ENCODE measurements around the gene THADA. TPM values are rescaled to one million over a fixed set of nuclear protein-coding genes. Genes with fewer than 3 reads are reported as not detected.

THADA gene
- total RNA-seq, 1 experiment from 2014 or later = 27.5 TPM

DNA sequence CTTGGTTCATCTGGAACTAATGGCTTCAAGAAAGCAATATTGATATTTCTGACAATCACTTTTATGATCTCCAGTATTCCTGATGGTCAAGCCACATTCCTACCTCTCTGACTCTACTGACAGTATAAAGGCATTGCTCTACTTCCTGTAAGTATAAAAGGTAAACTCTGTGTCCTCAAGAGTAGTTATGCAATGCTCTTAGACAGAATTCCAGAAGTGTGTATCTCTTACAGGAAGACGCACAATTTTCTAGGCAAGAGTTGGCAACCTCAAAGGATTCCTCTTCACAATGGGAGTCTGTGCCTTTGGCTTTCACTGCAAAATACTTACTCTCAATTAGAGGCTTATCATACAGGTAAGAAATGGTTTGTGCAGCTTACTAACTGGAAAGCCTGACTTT, 100.1 kb downstream of the THADA start (continued):
- no peak for TF ChIP-seq AR (CRISPR knock-in tag; IDR thresholded peaks at IDR 0.05)
- TF ChIP-seq TEAD1 (CRISPR knock-in tag; IDR thresholded peaks at IDR 0.05) = no peak

DNA sequence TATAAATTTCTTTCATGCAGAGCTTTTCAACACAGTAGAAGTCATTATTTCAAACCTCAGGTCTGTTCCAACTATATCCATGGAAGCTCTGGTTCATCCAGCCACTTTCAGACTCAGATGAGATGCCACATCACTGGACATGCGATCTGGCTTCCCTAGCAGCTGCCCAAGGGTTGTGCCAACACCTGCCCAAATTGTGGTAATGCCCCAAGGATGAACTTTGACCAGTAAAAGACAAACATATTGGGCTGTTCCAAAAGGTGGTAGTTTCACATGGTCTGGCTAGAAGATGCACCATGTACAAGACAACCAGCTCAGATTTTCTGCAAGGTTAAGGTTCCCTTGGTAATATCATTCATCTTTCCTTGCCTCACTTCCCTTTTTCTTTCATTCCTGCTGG, 101.9 kb downstream of the THADA start:
- POLR2A ChIA-PET = no interaction called here
- ATAC-seq (no peak), DNase-seq (ENCODE audit: low spot score) (no peak)
- H3K27ac Mint-ChIP-seq = no peak overlapping the region
- TF ChIP-seq OVOL2 (CRISPR knock-in tag; IDR thresholded peaks at IDR 0.05; ENCODE audit: borderline replicate concordance) (no peak), ETV6 (CRISPR knock-in tag; IDR thresholded peaks at IDR 0.05) (no peak), ATF2 (CRISPR knock-in tag; IDR thresholded peaks at IDR 0.05; ENCODE audit: borderline replicate concordance, low read depth) (no peak), FOXP1 (CRISPR knock-in tag; IDR thresholded peaks at IDR 0.05; ENCODE audit: borderline replicate concordance) (no peak), ZNF138 (CRISPR knock-in tag; conservative IDR thresholded peaks at IDR 0.05) (no peak), HMGA2 (CRISPR knock-in tag; IDR thresholded peaks at IDR 0.05) (no peak), MXD4 (CRISPR knock-in tag; IDR thresholded peaks at IDR 0.05; ENCODE audit: borderline replicate concordance) (no peak), KAT7 (CRISPR knock-in tag; IDR thresholded peaks at IDR 0.05; ENCODE audit: borderline replicate concordance) (no peak)
- TF ChIP-seq, protein P1, sequence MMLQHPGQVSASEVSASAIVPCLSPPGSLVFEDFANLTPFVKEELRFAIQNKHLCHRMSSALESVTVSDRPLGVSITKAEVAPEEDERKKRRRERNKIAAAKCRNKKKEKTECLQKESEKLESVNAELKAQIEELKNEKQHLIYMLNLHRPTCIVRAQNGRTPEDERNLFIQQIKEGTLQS (CRISPR knock-in tag; conservative IDR thresholded peaks at IDR 0.05) = no peak
- TF ChIP-seq, protein P2, sequence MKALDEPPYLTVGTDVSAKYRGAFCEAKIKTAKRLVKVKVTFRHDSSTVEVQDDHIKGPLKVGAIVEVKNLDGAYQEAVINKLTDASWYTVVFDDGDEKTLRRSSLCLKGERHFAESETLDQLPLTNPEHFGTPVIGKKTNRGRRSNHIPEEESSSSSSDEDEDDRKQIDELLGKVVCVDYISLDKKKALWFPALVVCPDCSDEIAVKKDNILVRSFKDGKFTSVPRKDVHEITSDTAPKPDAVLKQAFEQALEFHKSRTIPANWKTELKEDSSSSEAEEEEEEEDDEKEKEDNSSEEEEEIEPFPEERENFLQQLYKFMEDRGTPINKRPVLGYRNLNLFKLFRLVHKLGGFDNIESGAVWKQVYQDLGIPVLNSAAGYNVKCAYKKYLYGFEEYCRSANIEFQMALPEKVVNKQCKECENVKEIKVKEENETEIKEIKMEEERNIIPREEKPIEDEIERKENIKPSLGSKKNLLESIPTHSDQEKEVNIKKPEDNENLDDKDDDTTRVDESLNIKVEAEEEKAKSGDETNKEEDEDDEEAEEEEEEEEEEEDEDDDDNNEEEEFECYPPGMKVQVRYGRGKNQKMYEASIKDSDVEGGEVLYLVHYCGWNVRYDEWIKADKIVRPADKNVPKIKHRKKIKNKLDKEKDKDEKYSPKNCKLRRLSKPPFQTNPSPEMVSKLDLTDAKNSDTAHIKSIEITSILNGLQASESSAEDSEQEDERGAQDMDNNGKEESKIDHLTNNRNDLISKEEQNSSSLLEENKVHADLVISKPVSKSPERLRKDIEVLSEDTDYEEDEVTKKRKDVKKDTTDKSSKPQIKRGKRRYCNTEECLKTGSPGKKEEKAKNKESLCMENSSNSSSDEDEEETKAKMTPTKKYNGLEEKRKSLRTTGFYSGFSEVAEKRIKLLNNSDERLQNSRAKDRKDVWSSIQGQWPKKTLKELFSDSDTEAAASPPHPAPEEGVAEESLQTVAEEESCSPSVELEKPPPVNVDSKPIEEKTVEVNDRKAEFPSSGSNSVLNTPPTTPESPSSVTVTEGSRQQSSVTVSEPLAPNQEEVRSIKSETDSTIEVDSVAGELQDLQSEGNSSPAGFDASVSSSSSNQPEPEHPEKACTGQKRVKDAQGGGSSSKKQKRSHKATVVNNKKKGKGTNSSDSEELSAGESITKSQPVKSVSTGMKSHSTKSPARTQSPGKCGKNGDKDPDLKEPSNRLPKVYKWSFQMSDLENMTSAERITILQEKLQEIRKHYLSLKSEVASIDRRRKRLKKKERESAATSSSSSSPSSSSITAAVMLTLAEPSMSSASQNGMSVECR (CRISPR knock-in tag; IDR thresholded peaks at IDR 0.05; ENCODE audit: borderline replicate concordance) = no peak
- no peak overlapping the region for H3K4me3 Mint-ChIP-seq
- H3K9me3 Mint-ChIP-seq = no peaks in the 10 kb centered on the region
- H3K27me3 Mint-ChIP-seq (ENCODE audit: low read depth) = no peaks in the 10 kb centered on the region
- CTCF ChIA-PET = interaction anchor here (2.0 kb wide), 1 partner anchor 10 kb away, joined by 7 read pairs; no protein-coding TSS in a partner anchor
- 0 out of 2 replicates have a peak, but pooled peaks cover 7% of the 10 kb centered on the region for H3K36me3 Mint-ChIP-seq
- peaks cover 8% of the 10 kb centered on the region for H3K4me1 Mint-ChIP-seq

GRCh38 chr2:43491065-43491639, 104.7 kb downstream of the THADA start:
- DNase-seq (ENCODE audit: low spot score) (no peak), ATAC-seq (no peak)
- Mint-ChIP-seq H3K27me3 (ENCODE audit: low read depth) (no peaks in the 10 kb centered on the region), H3K27ac (no peak overlapping the region), H3K4me1 (peaks cover 8% of the 10 kb centered on the region), H3K36me3 (no peaks in the 10 kb centered on the region), H3K4me3 (no peak overlapping the region), H3K9me3 (no peaks in the 10 kb centered on the region)
- TF ChIP-seq, protein P3, sequence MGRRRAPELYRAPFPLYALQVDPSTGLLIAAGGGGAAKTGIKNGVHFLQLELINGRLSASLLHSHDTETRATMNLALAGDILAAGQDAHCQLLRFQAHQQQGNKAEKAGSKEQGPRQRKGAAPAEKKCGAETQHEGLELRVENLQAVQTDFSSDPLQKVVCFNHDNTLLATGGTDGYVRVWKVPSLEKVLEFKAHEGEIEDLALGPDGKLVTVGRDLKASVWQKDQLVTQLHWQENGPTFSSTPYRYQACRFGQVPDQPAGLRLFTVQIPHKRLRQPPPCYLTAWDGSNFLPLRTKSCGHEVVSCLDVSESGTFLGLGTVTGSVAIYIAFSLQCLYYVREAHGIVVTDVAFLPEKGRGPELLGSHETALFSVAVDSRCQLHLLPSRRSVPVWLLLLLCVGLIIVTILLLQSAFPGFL (CRISPR knock-in tag; IDR thresholded peaks at IDR 0.05; ENCODE audit: borderline replicate concordance) = no peak
- TF ChIP-seq TEAD4 (CRISPR knock-in tag; IDR thresholded peaks at IDR 0.05) (no peak), NFE2L1 (CRISPR knock-in tag; IDR thresholded peaks at IDR 0.05) (no peak), ZNF121 (CRISPR knock-in tag; IDR thresholded peaks at IDR 0.05) (no peak), FOXJ3 (CRISPR knock-in tag; IDR thresholded peaks at IDR 0.05; ENCODE audit: borderline replicate concordance) (no peak), ZNF219 (CRISPR knock-in tag; IDR thresholded peaks at IDR 0.05; ENCODE audit: borderline replicate concordance) (no peak), SOX15 (CRISPR knock-in tag; IDR thresholded peaks at IDR 0.05) (no peak), FOXK1 (CRISPR knock-in tag; IDR thresholded peaks at IDR 0.05) (no peak), NFATC4 (CRISPR knock-in tag; IDR thresholded peaks at IDR 0.05) (no peak)
- TF ChIP-seq, protein P4, sequence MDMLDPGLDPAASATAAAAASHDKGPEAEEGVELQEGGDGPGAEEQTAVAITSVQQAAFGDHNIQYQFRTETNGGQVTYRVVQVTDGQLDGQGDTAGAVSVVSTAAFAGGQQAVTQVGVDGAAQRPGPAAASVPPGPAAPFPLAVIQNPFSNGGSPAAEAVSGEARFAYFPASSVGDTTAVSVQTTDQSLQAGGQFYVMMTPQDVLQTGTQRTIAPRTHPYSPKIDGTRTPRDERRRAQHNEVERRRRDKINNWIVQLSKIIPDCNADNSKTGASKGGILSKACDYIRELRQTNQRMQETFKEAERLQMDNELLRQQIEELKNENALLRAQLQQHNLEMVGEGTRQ (CRISPR knock-in tag; IDR thresholded peaks at IDR 0.05) = no peak
- TF ChIP-seq, protein P5, sequence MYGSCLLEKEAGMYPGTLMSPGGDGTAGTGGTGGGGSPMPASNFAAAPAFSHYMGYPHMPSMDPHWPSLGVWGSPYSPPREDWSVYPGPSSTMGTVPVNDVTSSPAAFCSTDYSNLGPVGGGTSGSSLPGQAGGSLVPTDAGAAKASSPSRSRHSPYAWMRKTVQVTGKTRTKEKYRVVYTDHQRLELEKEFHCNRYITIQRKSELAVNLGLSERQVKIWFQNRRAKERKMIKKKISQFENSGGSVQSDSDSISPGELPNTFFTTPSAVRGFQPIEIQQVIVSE (CRISPR knock-in tag; IDR thresholded peaks at IDR 0.05; ENCODE audit: borderline replicate concordance) = no peak
- CTCF ChIA-PET = interaction anchor here (1.4 kb wide), 1 partner anchor 262 kb away, joined by 4 read pairs; no protein-coding TSS in a partner anchor
- POLR2A ChIA-PET = no interaction called here
